GM23338 (cell line): Measurements from ENCODE around the gene TMEM119. TPM values are rescaled to one million over a fixed set of nuclear protein-coding genes. Genes with fewer than 3 reads are reported as not detected.

ENCODE experiments used
- ETS1 ChIP-seq: IDR thresholded peaks from 2 replicates; pipeline ENCODE4 v1.6.1; 2016; ENCODE audit warnings: antibody characterized with exemption
- EZH2 ChIP-seq: fragments of 200-600 bp; sonication (generic); IDR thresholded peaks from one replicate; pipeline ENCODE4 v1.8.0; 2017; ENCODE audit warnings: antibody characterized with exemption, mild to moderate bottlenecking, low read depth; ENCODE audit not compliant: unreplicated experiment
- EZH2phosphoT487 ChIP-seq: fragments of 200-600 bp; sonication (generic); IDR thresholded peaks from one replicate; pipeline ENCODE4 v1.8.1; 2018; ENCODE audit warnings: antibody characterized with exemption; ENCODE audit not compliant: unreplicated experiment
- JUNB ChIP-seq: IDR thresholded peaks from one replicate; pipeline ENCODE4 v1.6.1; 2016; ENCODE audit warnings: antibody characterized with exemption; ENCODE audit not compliant: unreplicated experiment
- POLR2AphosphoS5 ChIP-seq: IDR thresholded peaks from 2 replicates; pipeline ENCODE4 v1.6.1; 2016; ENCODE audit warnings: antibody characterized with exemption, low read depth
- STAT1 ChIP-seq: IDR thresholded peaks from one replicate; pipeline ENCODE4 v1.6.1; 2016; ENCODE audit warnings: antibody characterized with exemption; ENCODE audit not compliant: unreplicated experiment
- ZNF114 ChIP-seq: fragments of 250-450 bp; sonication (Bioruptor Pico); IDR thresholded peaks from 2 replicates; pipeline ENCODE4 v1.5.0; 2020; ENCODE audit warnings: mild to moderate bottlenecking, moderate library complexity
- ZNF331 ChIP-seq: fragments of 250-450 bp; sonication (Bioruptor Pico); IDR thresholded peaks from 2 replicates; pipeline ENCODE4 v1.5.0; 2020; ENCODE audit warnings: low read depth, mild to moderate bottlenecking, moderate library complexity
- ZNF462 ChIP-seq: fragments of 250-450 bp; sonication (Bioruptor Pico); IDR thresholded peaks from 2 replicates; pipeline ENCODE4 v1.5.0; 2020; ENCODE audit warnings: mild to moderate bottlenecking, moderate library complexity
- polyA plus RNA-seq: library from polyadenylated mRNA; unstranded; fragments of >200 nt; fragmentation: Nextera tagmentation; extraction: Ambion mirVana; gene quantifications from 2 replicates; pipeline ENCODE4 v1.2.1, GENCODE V29; 2016
- total RNA-seq: library from RNA; depleted of rRNA; stranded (reverse); fragments of >200 nt; shearing (Covaris generic); gene quantifications from 2 replicates; pipeline ENCODE4 v1.2.3, GENCODE V29; 2014
- TF ChIP-seq, protein P1 (sequence below), 2 experiments: fragments of 200-600 bp in 1 of 2; sonication (generic) in 1 of 2; conservative IDR thresholded peaks; 2 replicates each; pipeline versions ENCODE4 v1.5.1 to v1.6.1; 2016 to 2017; ENCODE audit warnings: antibody characterized with exemption in 2 of 2, low read depth in 2 of 2, mild to moderate bottlenecking in 2 of 2, moderate library complexity in 1 of 2

TMEM119 gene
- total and polyA plus RNA-seq, 2 experiments from 2014 or later, result 0.06 to 0.07 TPM

DNA sequence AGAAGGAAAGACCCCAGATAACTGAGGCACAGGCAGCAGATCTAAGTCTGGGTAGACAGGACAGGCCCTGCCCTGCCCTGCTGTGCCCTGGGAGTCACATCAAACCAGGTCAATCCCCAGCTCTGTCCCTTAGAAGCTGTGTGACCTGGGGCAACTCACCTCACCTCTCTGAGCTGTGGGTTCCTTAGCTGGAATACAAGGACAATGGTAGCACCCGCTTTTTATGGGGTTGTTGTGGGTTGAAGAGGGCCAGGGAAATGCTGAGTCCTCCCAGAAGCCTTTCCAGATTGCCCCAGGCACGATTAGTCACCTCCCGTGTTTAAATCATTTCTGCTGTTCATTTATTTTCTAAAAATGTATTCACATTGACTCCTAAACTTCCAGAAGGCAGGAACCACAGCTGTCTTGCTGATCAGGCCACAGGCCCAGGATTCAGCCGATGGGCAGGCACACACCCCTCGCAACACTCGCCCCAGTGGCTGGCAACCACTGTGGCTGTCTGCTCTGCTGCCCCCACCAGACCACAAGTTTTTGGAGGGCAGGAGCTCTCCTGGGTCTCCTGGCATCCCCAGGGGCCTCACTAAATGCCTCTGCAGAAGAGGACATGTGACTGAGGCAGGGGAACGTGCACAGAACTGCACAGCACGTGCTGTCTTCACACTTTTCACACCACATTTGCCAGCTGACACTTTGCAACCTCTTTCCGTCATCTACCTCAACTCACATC, 32.8 kb upstream of the TMEM119 start (continued):
- TF ChIP-seq ZNF462 (CRISPR knock-in tag) (no peak), EZH2 (no peak), ZNF331 (CRISPR knock-in tag) (no peak), STAT1 (no peak), JUNB (no peak), EZH2phosphoT487 (no peak), ETS1 (no peak), POLR2AphosphoS5 (no peak), ZNF114 (CRISPR knock-in tag) (no peak)
- TF ChIP-seq, protein P1, sequence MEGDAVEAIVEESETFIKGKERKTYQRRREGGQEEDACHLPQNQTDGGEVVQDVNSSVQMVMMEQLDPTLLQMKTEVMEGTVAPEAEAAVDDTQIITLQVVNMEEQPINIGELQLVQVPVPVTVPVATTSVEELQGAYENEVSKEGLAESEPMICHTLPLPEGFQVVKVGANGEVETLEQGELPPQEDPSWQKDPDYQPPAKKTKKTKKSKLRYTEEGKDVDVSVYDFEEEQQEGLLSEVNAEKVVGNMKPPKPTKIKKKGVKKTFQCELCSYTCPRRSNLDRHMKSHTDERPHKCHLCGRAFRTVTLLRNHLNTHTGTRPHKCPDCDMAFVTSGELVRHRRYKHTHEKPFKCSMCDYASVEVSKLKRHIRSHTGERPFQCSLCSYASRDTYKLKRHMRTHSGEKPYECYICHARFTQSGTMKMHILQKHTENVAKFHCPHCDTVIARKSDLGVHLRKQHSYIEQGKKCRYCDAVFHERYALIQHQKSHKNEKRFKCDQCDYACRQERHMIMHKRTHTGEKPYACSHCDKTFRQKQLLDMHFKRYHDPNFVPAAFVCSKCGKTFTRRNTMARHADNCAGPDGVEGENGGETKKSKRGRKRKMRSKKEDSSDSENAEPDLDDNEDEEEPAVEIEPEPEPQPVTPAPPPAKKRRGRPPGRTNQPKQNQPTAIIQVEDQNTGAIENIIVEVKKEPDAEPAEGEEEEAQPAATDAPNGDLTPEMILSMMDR (conservative IDR thresholded peaks at IDR 0.05; ENCODE audit: low read depth in 2 of 2), result no peak
